GM18870 (cell line): ENCODE measurements around the gene MALAT1.

ENCODE experiments used
- ATAC-seq: cut with Tn5 transposase; IDR thresholded peaks from one replicate; pipeline ENCODE4 v1.9.1; 2021; ENCODE audit warnings: moderate library complexity; ENCODE audit not compliant: unreplicated experiment

MALAT1 gene

GRCh38 chr11:65554057-65554818, 55.4 kb downstream of the MALAT1 start:
- ATAC-seq = no peak

GRCh38 chr11:65554842-65555430, 56.1 kb downstream of the MALAT1 start:
- no peak for ATAC-seq

GRCh38 chr11:65555693-65556231, 56.9 kb downstream of the MALAT1 start:
- no peak for ATAC-seq
